Stomach smooth muscle (tissue), 2 donors: ENCODE results near the gene DSTYK.
"Not testable (repeated sequence)": the region's sequence is repeated elsewhere in the genome, so short reads cannot be mapped to it uniquely, and the experiment has no call there.

Source experiments
- H3K27ac ChIP-seq: one replicate; pipeline ENCODE4 v1.7.0; 2013; ENCODE audit warnings: mild to moderate bottlenecking, low read length, inconsistent platforms
- H3K27me3 ChIP-seq, 2 donors: one replicate each; pipeline ENCODE4 v1.7.0; 2013; ENCODE audit warnings: low read length in 2 of 2; ENCODE audit not compliant: insufficient read depth in 2 of 2, control insufficient read depth in 1 of 2
- H3K36me3 ChIP-seq, 2 donors: one replicate each; pipeline ENCODE4 v1.7.0; 2013; ENCODE audit warnings: low read length in 2 of 2; ENCODE audit not compliant: control insufficient read depth in 2 of 2, insufficient read depth in 2 of 2
- H3K4me1 ChIP-seq: one replicate; pipeline ENCODE4 v1.7.0; 2013; ENCODE audit warnings: low read length; ENCODE audit not compliant: control insufficient read depth, insufficient read depth
- H3K4me3 ChIP-seq, 2 donors: one replicate each; pipeline ENCODE4 v1.7.0; 2013; ENCODE audit warnings: low read length in 2 of 2
- H3K9ac ChIP-seq, 2 donors: one replicate each; pipeline ENCODE4 v1.7.0; 2013; ENCODE audit warnings: low read length in 2 of 2, mild to moderate bottlenecking in 1 of 2
- H3K9me3 ChIP-seq, 2 donors: one replicate each; pipeline ENCODE4 v1.7.0; 2013; ENCODE audit warnings: low read length in 2 of 2; ENCODE audit not compliant: control insufficient read depth in 2 of 2
- donor health status: healthy.
- donor health status: Pancreatic carcinoma.

DSTYK gene

DNA sequence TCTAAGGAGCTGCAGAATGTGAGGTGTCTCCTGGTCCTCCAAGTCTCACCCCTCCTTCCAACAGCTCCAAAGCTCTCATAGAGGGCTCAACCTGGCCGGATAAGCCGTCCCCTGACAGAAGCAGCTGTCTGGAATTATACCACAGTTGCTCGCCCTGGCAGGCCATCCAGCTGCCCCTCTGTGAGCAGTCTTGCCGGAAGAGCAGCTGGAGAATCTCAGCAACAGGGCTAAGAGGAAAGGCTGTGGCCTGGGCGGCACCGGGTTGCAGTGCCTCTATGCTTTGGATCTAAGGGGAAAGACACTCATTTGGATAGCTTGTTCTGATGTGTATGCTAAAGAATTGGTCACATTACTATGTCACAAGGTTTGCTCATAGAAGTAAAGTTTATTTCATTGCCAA, 28.6 kb upstream of the DSTYK start:
- H3K4me1 ChIP-seq, result peaks cover 4% of the 10 kb centered on the region
- no peaks in the 10 kb centered on the region for H3K27me3 ChIP-seq
- no peak overlapping the region for H3K27ac ChIP-seq
- H3K36me3 ChIP-seq, result peaks cover 0 to 3% of the 10 kb centered on the region in 2 donors
- no peak overlapping the region for H3K4me3 ChIP-seq
- no peak overlapping the region for H3K9ac ChIP-seq
- H3K9me3 ChIP-seq, result no peaks in the 10 kb centered on the region

DNA sequence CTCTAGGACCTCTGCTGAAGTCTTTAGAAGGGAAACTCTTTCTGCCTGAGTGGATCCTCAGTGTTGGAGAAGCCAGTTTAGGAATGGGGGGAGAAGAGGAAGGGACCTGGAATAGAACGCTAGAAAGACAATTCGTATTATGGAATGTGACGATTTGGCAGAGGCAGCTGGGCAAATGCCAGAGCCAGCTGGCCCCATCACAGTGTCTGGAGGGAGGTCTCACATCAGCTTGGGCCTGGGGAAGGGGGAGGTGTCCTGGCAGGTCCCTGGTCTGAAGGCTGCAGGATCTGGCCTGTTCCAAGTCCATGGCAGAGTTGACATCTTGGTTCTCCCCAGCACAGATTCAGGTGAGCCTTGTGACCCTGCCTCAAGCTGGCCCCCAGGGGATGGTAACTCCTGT, 27.6 kb upstream of the DSTYK start:
- no peak overlapping the region for H3K9ac ChIP-seq
- H3K9me3 ChIP-seq, result no peaks in the 10 kb centered on the region
- H3K27ac ChIP-seq, result no peak overlapping the region
- no peaks in the 10 kb centered on the region for H3K27me3 ChIP-seq
- H3K4me3 ChIP-seq, result no peak overlapping the region
- peaks cover 7% of the 10 kb centered on the region for H3K4me1 ChIP-seq
- peaks cover 0 to 3% of the 10 kb centered on the region in 2 donors for H3K36me3 ChIP-seq

- H3K4me1 ChIP-seq, result peaks cover 7% of the 10 kb centered on the region
- H3K27ac ChIP-seq, result no peak overlapping the region
- no peak overlapping the region for H3K4me3 ChIP-seq
- H3K36me3 ChIP-seq, result peaks cover 0 to 3% of the 10 kb centered on the region in 2 donors
- H3K27me3 ChIP-seq, result no peaks in the 10 kb centered on the region
- H3K9ac ChIP-seq, result no peak overlapping the region
- no peaks in the 10 kb centered on the region for H3K9me3 ChIP-seq
Observed at GRCh38 chr1:205237526-205238484, 26.3 kb upstream of the DSTYK start.

GRCh38 chr1:205236951-205237475, 25.5 kb upstream of the DSTYK start:
- Histone ChIP-seq H3K4me3 (no peak overlapping the region), H3K9me3 (no peaks in the 10 kb centered on the region), H3K9ac (no peak overlapping the region), H3K36me3 (peaks cover 0 to 3% of the 10 kb centered on the region in 2 donors), H3K27ac (no peak overlapping the region), H3K4me1 (peaks cover 7% of the 10 kb centered on the region), H3K27me3 (no peaks in the 10 kb centered on the region)

DNA sequence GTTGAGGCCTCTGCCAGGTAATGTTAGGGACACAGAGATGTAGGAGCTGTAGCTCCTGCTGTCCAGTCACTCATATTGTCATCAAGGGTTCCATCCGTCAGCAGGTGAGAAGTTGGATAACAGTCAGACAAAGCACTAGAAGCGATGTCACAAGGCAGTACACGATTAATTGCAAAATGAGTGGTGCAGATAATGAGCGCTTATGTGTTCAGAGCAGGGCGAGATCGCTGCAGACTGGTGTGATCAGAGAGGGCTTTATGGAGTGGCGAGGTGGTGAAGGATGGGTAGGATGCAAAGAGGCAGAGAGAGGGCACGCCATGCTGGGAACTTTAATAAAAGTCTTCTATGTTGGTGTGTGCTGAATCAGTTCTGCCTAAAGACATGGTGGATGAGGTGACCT, 25.0 kb upstream of the DSTYK start:
- peaks cover 7% of the 10 kb centered on the region for H3K4me1 ChIP-seq
- H3K4me3 ChIP-seq, result no peak overlapping the region
- no peaks in the 10 kb centered on the region for H3K36me3 ChIP-seq
- no peaks in the 10 kb centered on the region for H3K9me3 ChIP-seq
- no peaks in the 10 kb centered on the region for H3K27me3 ChIP-seq
- H3K27ac ChIP-seq, result no peak overlapping the region
- H3K9ac ChIP-seq, result no peak overlapping the region

DNA sequence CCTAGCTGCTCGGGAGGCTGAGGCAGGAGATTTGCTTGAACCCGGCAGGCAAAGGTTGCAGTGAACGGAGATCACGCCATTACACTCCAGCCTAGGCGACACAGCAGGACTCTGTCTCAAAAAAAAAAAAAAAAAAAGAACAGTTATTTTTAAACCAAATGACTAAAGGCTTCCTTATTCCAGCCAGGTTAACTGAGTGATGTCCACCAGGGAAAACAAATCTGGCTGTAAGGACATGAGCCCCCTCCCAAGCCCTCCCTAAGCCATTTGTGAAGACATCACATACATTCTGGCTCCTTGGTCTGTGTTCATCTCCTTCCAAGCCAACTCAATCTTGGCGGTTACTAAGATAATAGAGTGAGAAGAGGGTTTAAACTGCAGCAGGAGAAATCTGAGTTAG, 24.4 kb upstream of the DSTYK start:
- H3K27ac ChIP-seq, result no peak overlapping the region
- H3K36me3 ChIP-seq, result no peaks in the 10 kb centered on the region
- peaks cover 7% of the 10 kb centered on the region for H3K4me1 ChIP-seq
- no peaks in the 10 kb centered on the region for H3K27me3 ChIP-seq
- H3K4me3 ChIP-seq, result no peak overlapping the region
- no peak overlapping the region for H3K9ac ChIP-seq
- H3K9me3 ChIP-seq, result no peaks in the 10 kb centered on the region

DNA sequence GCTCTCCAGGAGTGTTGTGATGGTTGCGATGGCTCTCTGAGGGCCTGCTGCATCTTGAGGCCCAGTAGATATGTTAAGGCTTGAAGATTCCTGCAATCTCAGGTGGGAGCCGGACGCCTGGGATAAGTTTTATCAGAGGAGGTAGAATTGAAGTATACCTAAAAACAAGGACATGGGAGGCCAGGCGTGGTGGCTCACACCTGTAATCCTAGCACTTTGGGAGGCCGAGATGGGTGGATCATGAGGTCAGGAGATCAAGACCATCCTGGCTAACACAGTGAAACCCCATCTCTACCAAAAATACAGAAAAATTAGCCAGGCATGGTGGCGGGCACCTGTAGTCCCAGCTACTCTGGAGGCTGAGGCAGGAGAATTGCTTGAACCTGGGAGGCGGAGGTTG, 22.5 kb upstream of the DSTYK start:
- not testable (repeated sequence) for H3K27me3 ChIP-seq, H3K9ac ChIP-seq, H3K27ac ChIP-seq, H3K36me3 ChIP-seq, H3K9me3 ChIP-seq, H3K4me3 ChIP-seq
- peaks cover 18% of the 10 kb centered on the region for H3K4me1 ChIP-seq

DNA sequence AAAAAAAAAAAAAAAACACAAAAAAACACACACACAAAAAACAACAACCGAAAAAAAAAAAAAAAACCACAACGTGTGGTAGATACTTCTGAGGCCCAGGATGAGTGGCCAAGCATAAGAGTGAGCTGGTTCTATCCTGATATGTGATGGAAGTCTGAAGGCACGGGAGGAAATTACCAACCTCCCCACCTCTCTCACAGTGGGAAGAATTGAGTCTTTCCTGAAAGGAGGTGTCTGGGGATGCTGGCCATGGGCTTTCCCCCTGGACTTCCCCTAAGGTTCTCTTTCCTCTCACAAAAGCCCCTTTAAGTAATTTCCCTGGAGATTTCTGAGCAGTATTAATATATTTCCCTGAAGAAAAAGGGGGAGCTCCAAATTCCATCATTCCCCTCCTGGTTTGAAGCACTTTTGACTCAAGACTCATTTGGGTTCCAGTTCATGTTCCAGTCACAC, 21.5 kb upstream of the DSTYK start:
- H3K36me3 ChIP-seq, result no peaks in the 10 kb centered on the region
- no peaks in the 10 kb centered on the region for H3K9me3 ChIP-seq
- H3K4me1 ChIP-seq, result peaks cover 25% of the 10 kb centered on the region
- no peak overlapping the region for H3K4me3 ChIP-seq
- H3K27me3 ChIP-seq, result no peaks in the 10 kb centered on the region
- H3K27ac ChIP-seq, result no peak overlapping the region
- no peak overlapping the region for H3K9ac ChIP-seq

DNA sequence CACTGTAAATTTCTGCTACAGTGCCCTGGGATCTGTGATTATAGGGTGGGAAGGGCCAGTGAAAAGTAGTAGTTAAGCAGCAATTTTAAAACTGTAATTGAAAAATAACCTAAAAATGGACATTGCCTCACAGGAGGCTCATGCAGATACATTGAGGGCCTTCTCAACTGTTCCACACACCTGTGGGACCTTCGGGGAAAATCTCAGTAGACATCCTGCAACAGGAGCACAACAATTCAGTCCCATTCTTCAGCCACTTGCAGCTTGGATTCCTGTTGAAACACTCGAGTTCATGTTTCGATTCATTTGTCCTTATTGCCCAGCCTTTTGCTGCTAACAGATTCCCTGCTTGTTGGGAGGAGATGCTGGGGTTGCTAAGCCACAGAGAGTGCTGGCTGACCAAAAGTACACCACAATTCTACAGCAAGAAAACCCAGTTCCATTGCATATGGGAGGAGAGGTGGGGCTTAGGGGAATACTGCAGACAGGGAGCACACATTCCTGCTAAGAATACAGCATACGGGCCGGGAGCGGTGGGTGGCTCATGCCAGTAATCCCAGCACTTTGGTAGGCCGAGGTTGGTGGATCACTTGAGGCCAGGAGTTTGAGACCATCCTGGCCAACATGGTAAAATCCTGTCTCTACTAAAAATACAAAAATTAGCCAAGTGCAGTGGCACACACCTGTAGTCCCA, 20.8 kb upstream of the DSTYK start:
- no peaks in the 10 kb centered on the region for H3K27me3 ChIP-seq
- peaks cover 27% of the 10 kb centered on the region for H3K4me1 ChIP-seq
- H3K4me3 ChIP-seq, result no peak overlapping the region
- no peaks in the 10 kb centered on the region for H3K9me3 ChIP-seq
- H3K9ac ChIP-seq, result no peak overlapping the region
- H3K36me3 ChIP-seq, result no peaks in the 10 kb centered on the region
- no peak overlapping the region for H3K27ac ChIP-seq

- no peaks in the 10 kb centered on the region for H3K9me3 ChIP-seq
- H3K27me3 ChIP-seq, result no peaks in the 10 kb centered on the region
- no peak overlapping the region for H3K9ac ChIP-seq
- no peaks in the 10 kb centered on the region for H3K36me3 ChIP-seq
- peaks cover 31% of the 10 kb centered on the region for H3K4me1 ChIP-seq
- no peak overlapping the region for H3K27ac ChIP-seq
- no peak overlapping the region for H3K4me3 ChIP-seq
Observed at GRCh38 chr1:205230982-205231381, 19.5 kb upstream of the DSTYK start.
